CD4-positive, CD25-positive, alpha-beta regulatory T cell (primary cell): ENCODE data around the gene LIPH. TPM values are rescaled to one million over a fixed set of nuclear protein-coding genes. Genes with fewer than 3 reads are reported as not detected.

Source experiments
- ATAC-seq, 2 donors: fragments of 150-1000 bp; cut with Tn5 transposase; one replicate each; pipeline ENCODE4 v1.10.0; 2021; ENCODE audit warnings: low read depth in 2 of 2, moderate number of reproducible peaks in 2 of 2, moderate library complexity in 1 of 2
- DNase-seq, 3 donors: peaks; one replicate each; pipeline versions ENCODE4 v3.0.0 to v3.0.0-alpha.2; 2012 to 2022; ENCODE audit warnings: mixed read lengths in 1 of 3
- H3K27ac ChIP-seq: one replicate; pipeline ENCODE4 v1.7.0; 2013; ENCODE audit warnings: mild to moderate bottlenecking, low read length; ENCODE audit not compliant: insufficient read depth, poor library complexity, severe bottlenecking
- H3K27me3 ChIP-seq: one replicate; pipeline ENCODE4 v1.7.0; 2013; ENCODE audit warnings: low read length; ENCODE audit not compliant: control insufficient read depth, insufficient read depth
- H3K36me3 ChIP-seq: one replicate; pipeline ENCODE4 v1.7.0; 2013; ENCODE audit warnings: mild to moderate bottlenecking, low read length, moderate library complexity; ENCODE audit not compliant: control insufficient read depth, insufficient read depth
- H3K4me1 ChIP-seq: 2 replicates; pipeline ENCODE4 v1.7.0; 2013; ENCODE audit warnings: mild to moderate bottlenecking, low read length; ENCODE audit not compliant: insufficient read depth, control insufficient read depth, poor library complexity, severe bottlenecking
- H3K4me3 ChIP-seq: one replicate; pipeline ENCODE4 v1.7.0; 2013; ENCODE audit warnings: low read depth, mild to moderate bottlenecking, low read length, moderate library complexity
- H3K9me3 ChIP-seq, 2 experiments: 1 replicate in 1 of 2; 2 replicates in 1 of 2; pipeline ENCODE4 v1.7.0; 2013; ENCODE audit warnings: low read length in 2 of 2, mild to moderate bottlenecking in 1 of 2, moderate library complexity in 1 of 2; ENCODE audit not compliant: control insufficient read depth in 2 of 2
- H3K27ac Mint-ChIP-seq, 3 donors: one replicate each; pipeline ENCODE4 v1.8.0; 2020 to 2022; ENCODE audit warnings: mild to moderate bottlenecking in 3 of 3, mixed read lengths in 3 of 3, moderate library complexity in 2 of 3
- H3K27me3 Mint-ChIP-seq: one replicate; pipeline ENCODE4 v1.8.0; 2022; ENCODE audit warnings: mild to moderate bottlenecking, mixed read lengths
- H3K36me3 Mint-ChIP-seq: one replicate; pipeline ENCODE4 v1.8.0; 2020; ENCODE audit warnings: mixed read lengths
- H3K4me1 Mint-ChIP-seq, 4 donors: one replicate each; pipeline ENCODE4 v1.8.0; 2020 to 2022; ENCODE audit warnings: mixed read lengths in 4 of 4, mild to moderate bottlenecking in 1 of 4
- H3K4me3 Mint-ChIP-seq, 4 donors: one replicate each; pipeline ENCODE4 v1.8.0; 2020 to 2022; ENCODE audit warnings: mild to moderate bottlenecking in 4 of 4, mixed read lengths in 4 of 4, moderate library complexity in 3 of 4
- H3K9me3 Mint-ChIP-seq, 7 donors: one replicate each; pipeline ENCODE4 v1.8.0; 2020 to 2022; ENCODE audit warnings: mixed read lengths in 7 of 7, mild to moderate bottlenecking in 3 of 7, moderate library complexity in 2 of 7
- polyA plus RNA-seq, 4 donors: library from polyadenylated mRNA; unstranded; fragments of 300-500 nt; fragmentation: Illumina TruSeq; gene quantifications; one replicate each; pipeline ENCODE4 v1.2.3, GENCODE V29; 2021
- total RNA-seq: library from RNA; stranded (reverse); gene quantifications from one replicate; pipeline ENCODE4 v1.2.3, GENCODE V29; 2022

LIPH gene
- total and polyA plus RNA-seq, 5 donors from 2014 or later: not detected

- H3K36me3 ChIP-seq: no peaks in the 10 kb centered on the region
- no peak for DNase-seq
- Mint-ChIP-seq H3K4me3 (no peak overlapping the region), H3K27me3 (peaks cover 14% of the 10 kb centered on the region), H3K4me1 (peaks cover 5% of the 10 kb centered on the region in 4 donors), H3K36me3 (no peaks in the 10 kb centered on the region), H3K9me3 (peaks cover 0 to 1% (median 0%) of the 10 kb centered on the region in 7 donors), H3K27ac (no peak overlapping the region)
- no peak for ATAC-seq
- H3K4me3 ChIP-seq: no peak overlapping the region
- no peaks in the 10 kb centered on the region for H3K9me3 ChIP-seq
- no peaks in the 10 kb centered on the region for H3K27me3 ChIP-seq
- no peak overlapping the region for H3K27ac ChIP-seq
- H3K4me1 ChIP-seq: no peaks in the 10 kb centered on the region
Measured at GRCh38 chr3:185540695-185541094, 11.7 kb downstream of the LIPH start.

GRCh38 chr3:185539934-185540333, 12.5 kb downstream of the LIPH start:
- DNase-seq: no peak
- peaks cover 0 to 1% (median 0%) of the 10 kb centered on the region in 7 donors for H3K9me3 Mint-ChIP-seq
- H3K27me3 Mint-ChIP-seq: peaks cover 14% of the 10 kb centered on the region
- H3K4me3 Mint-ChIP-seq: no peak overlapping the region
- no peak overlapping the region for H3K27ac Mint-ChIP-seq
- no peak for ATAC-seq
- H3K4me1 Mint-ChIP-seq: peaks cover 5% of the 10 kb centered on the region in 4 donors
- Histone ChIP-seq H3K27ac (no peak overlapping the region), H3K36me3 (no peaks in the 10 kb centered on the region), H3K4me1 (no peaks in the 10 kb centered on the region), H3K27me3 (no peaks in the 10 kb centered on the region), H3K4me3 (no peak overlapping the region), H3K9me3 (no peaks in the 10 kb centered on the region)
- H3K36me3 Mint-ChIP-seq: no peaks in the 10 kb centered on the region

- Histone ChIP-seq H3K4me3 (no peak overlapping the region), H3K9me3 (no peaks in the 10 kb centered on the region), H3K27me3 (no peaks in the 10 kb centered on the region), H3K27ac (no peak overlapping the region), H3K36me3 (no peaks in the 10 kb centered on the region), H3K4me1 (no peaks in the 10 kb centered on the region)
- ATAC-seq (peak; percentile 71), DNase-seq (peak in 1 of 3 donors; percentile 75)
- no peak overlapping the region for H3K4me3 Mint-ChIP-seq
- H3K27ac Mint-ChIP-seq: peak overlapping the region in 2 of 3 donors; percentile 57 to 64
- peaks cover 5% of the 10 kb centered on the region in 4 donors for H3K4me1 Mint-ChIP-seq
- H3K27me3 Mint-ChIP-seq: peaks cover 14% of the 10 kb centered on the region
- no peaks in the 10 kb centered on the region for H3K9me3 Mint-ChIP-seq
- no peaks in the 10 kb centered on the region for H3K36me3 Mint-ChIP-seq
Measured at GRCh38 chr3:185537369-185537970, 14.9 kb downstream of the LIPH start.

GRCh38 chr3:185534511-185534910, 17.9 kb downstream of the LIPH start:
- no peaks in the 10 kb centered on the region for H3K36me3 Mint-ChIP-seq
- H3K27me3 Mint-ChIP-seq: no peaks in the 10 kb centered on the region
- H3K4me1 Mint-ChIP-seq: peaks cover 5% of the 10 kb centered on the region in 4 donors
- DNase-seq (no peak), ATAC-seq (no peak)
- Histone ChIP-seq H3K4me1 (no peaks in the 10 kb centered on the region), H3K27ac (no peak overlapping the region), H3K36me3 (no peaks in the 10 kb centered on the region), H3K9me3 (no peaks in the 10 kb centered on the region), H3K4me3 (no peak overlapping the region), H3K27me3 (no peaks in the 10 kb centered on the region)
- H3K27ac Mint-ChIP-seq: no peak overlapping the region
- H3K9me3 Mint-ChIP-seq: no peaks in the 10 kb centered on the region
- H3K4me3 Mint-ChIP-seq: no peak overlapping the region

GRCh38 chr3:185532901-185533300, 19.5 kb downstream of the LIPH start:
- Histone ChIP-seq H3K9me3 (no peaks in the 10 kb centered on the region), H3K36me3 (no peaks in the 10 kb centered on the region), H3K27me3 (no peaks in the 10 kb centered on the region), H3K4me3 (no peak overlapping the region), H3K4me1 (no peaks in the 10 kb centered on the region), H3K27ac (no peak overlapping the region)
- no peak for ATAC-seq
- Mint-ChIP-seq H3K9me3 (no peaks in the 10 kb centered on the region), H3K36me3 (no peaks in the 10 kb centered on the region), H3K4me1 (peaks cover 5% of the 10 kb centered on the region in 4 donors), H3K27ac (no peak overlapping the region), H3K27me3 (peaks cover 5% of the 10 kb centered on the region), H3K4me3 (no peak overlapping the region)
- DNase-seq: no peak

GRCh38 chr3:185530856-185531255, 21.5 kb downstream of the LIPH start:
- no peak overlapping the region for H3K4me3 Mint-ChIP-seq
- DNase-seq (no peak), ATAC-seq (no peak)
- no peaks in the 10 kb centered on the region for H3K36me3 Mint-ChIP-seq
- no peaks in the 10 kb centered on the region for H3K4me1 Mint-ChIP-seq
- Histone ChIP-seq H3K36me3 (no peaks in the 10 kb centered on the region), H3K27ac (no peak overlapping the region), H3K4me3 (no peak overlapping the region), H3K9me3 (no peaks in the 10 kb centered on the region), H3K27me3 (no peaks in the 10 kb centered on the region), H3K4me1 (no peaks in the 10 kb centered on the region)
- H3K27me3 Mint-ChIP-seq: peaks cover 5% of the 10 kb centered on the region
- H3K9me3 Mint-ChIP-seq: peaks cover 0 to 1% (median 0%) of the 10 kb centered on the region in 7 donors
- H3K27ac Mint-ChIP-seq: no peak overlapping the region

GRCh38 chr3:185528532-185528931, 23.9 kb downstream of the LIPH start:
- Histone ChIP-seq H3K4me1 (no peaks in the 10 kb centered on the region), H3K36me3 (no peaks in the 10 kb centered on the region), H3K4me3 (no peak overlapping the region), H3K27ac (no peak overlapping the region), H3K9me3 (no peaks in the 10 kb centered on the region), H3K27me3 (no peaks in the 10 kb centered on the region)
- no peak for ATAC-seq
- Mint-ChIP-seq H3K36me3 (no peaks in the 10 kb centered on the region), H3K9me3 (peaks cover 0 to 3% (median 0%) of the 10 kb centered on the region in 7 donors), H3K4me1 (no peaks in the 10 kb centered on the region), H3K4me3 (no peak overlapping the region), H3K27ac (peak overlapping the region in 1 of 3 donors; percentile 15), H3K27me3 (peaks cover 16% of the 10 kb centered on the region)
- DNase-seq: no peak

- Histone ChIP-seq H3K4me3 (no peak overlapping the region), H3K27ac (no peak overlapping the region), H3K9me3 (no peaks in the 10 kb centered on the region), H3K36me3 (no peaks in the 10 kb centered on the region), H3K4me1 (no peaks in the 10 kb centered on the region), H3K27me3 (peaks cover under 1% of the 10 kb centered on the region)
- Mint-ChIP-seq H3K4me1 (no peaks in the 10 kb centered on the region), H3K4me3 (no peak overlapping the region), H3K9me3 (peaks cover 0 to 3% (median 0%) of the 10 kb centered on the region in 7 donors), H3K27ac (no peak overlapping the region), H3K36me3 (no peaks in the 10 kb centered on the region), H3K27me3 (peaks cover 20% of the 10 kb centered on the region)
- no peak for DNase-seq
- no peak for ATAC-seq
Measured at GRCh38 chr3:185527364-185527763, 25.0 kb downstream of the LIPH start.
